ENCODE results near the gene VEGFA.

DNA sequence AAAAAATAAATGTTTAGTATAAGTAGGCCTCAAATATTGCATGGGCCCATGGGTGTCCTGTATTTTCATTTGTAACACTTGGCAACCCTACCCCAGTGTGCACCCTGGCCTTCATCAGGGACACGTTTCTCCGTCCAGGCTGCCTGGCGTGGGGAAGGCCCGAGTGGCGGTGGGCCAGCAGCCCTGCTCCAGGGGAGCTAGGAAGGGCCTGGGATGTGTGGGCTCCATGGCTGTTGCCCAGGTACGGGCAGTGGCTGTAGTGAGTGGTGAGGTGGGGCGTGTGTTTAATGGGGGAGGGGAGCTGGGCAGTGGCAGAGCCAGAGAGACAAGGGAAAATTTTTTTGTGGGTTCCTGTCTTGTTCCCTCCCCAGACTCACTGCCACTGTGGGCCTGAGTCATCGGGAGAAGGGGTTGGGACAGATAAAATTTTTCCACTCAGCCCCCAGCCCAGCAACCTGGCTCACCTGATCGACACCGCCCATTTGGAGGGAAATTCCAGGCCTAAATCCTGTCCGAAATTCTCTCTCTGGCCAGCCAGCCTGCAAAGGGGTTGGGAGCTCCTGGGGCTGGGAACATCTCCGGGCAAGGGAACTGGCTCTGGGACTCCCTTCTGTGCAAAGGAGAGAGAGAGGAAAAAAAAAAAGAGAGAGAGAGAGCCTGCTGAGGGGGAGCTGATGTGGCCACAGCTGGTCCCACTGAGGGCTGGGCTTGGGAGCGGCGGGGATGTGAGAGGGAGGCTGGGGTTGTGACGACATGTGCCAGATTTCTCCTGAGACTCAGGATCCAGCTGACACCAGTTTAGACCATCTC, 32.5 kb upstream of the VEGFA start:
- TF ChIP-seq GATA2 (IDR thresholded peaks at IDR 0.05; ENCODE audit: low read depth, low read length) = no peak
- TF ChIP-seq GATA3 (IDR thresholded peaks at IDR 0.05; ENCODE audit: low read depth, low read length) = no peak
